Measurements from ENCODE around the gene PIEZO2. TPM values are rescaled to one million over a fixed set of nuclear protein-coding genes. Genes with fewer than 3 reads are reported as not detected.

Gene PIEZO2
- total RNA-seq, 6 donors from 2014 or later = 6.5 to 37.7 (median 7.8) TPM

- H3K36me3 ChIP-seq = no peaks in the 10 kb centered on the region
- ATAC-seq (ENCODE audit: low FRiP score in 2 of 2) = no peak
- no peak for TF ChIP-seq CTCF (IDR thresholded peaks at IDR 0.05)
- TF ChIP-seq POLR2AphosphoS5 (IDR thresholded peaks at IDR 0.05) = no peak
- no peak for TF ChIP-seq POLR2A (IDR thresholded peaks at IDR 0.05)
- no peak for TF ChIP-seq EP300 (IDR thresholded peaks at IDR 0.05)
- no peak overlapping the region for H3K27ac ChIP-seq
- no peak overlapping the region for H3K4me3 ChIP-seq
- H3K9me3 ChIP-seq = no peaks in the 10 kb centered on the region
- H3K27me3 ChIP-seq = no peaks in the 10 kb centered on the region
- H3K4me1 ChIP-seq = no peaks in the 10 kb centered on the region
- WGBS, 2 donors = 54 to 78% methylated on average over 3 of the region's 3 CpGs
- no peak for DNase-seq
Measured at GRCh38 chr18:11118051-11118766, 31.2 kb downstream of the PIEZO2 start.

- Histone ChIP-seq H3K9me3 (no peaks in the 10 kb centered on the region), H3K4me1 (no peaks in the 10 kb centered on the region), H3K27ac (no peak overlapping the region), H3K36me3 (no peaks in the 10 kb centered on the region), H3K27me3 (no peaks in the 10 kb centered on the region), H3K4me3 (no peak overlapping the region)
- WGBS, 2 donors = 83 to 94% methylated on average over 1 of the region's 1 CpG
- ATAC-seq (ENCODE audit: low FRiP score in 2 of 2) = no peak
- TF ChIP-seq POLR2AphosphoS5 (IDR thresholded peaks at IDR 0.05) = no peak
- TF ChIP-seq CTCF (IDR thresholded peaks at IDR 0.05) = no peak
- no peak for TF ChIP-seq EP300 (IDR thresholded peaks at IDR 0.05)
- no peak for TF ChIP-seq POLR2A (IDR thresholded peaks at IDR 0.05)
- DNase-seq = no peak
Measured at GRCh38 chr18:11115276-11115675, 34.1 kb downstream of the PIEZO2 start.

- H3K27me3 ChIP-seq = no peaks in the 10 kb centered on the region
- no peak overlapping the region for H3K27ac ChIP-seq
- no peaks in the 10 kb centered on the region for H3K9me3 ChIP-seq
- H3K36me3 ChIP-seq = no peaks in the 10 kb centered on the region
- no peak overlapping the region for H3K4me3 ChIP-seq
- DNase-seq = no peak
- TF ChIP-seq EP300 (IDR thresholded peaks at IDR 0.05) (no peak), POLR2A (IDR thresholded peaks at IDR 0.05) (no peak), POLR2AphosphoS5 (IDR thresholded peaks at IDR 0.05) (no peak), CTCF (IDR thresholded peaks at IDR 0.05) (no peak)
- no peaks in the 10 kb centered on the region for H3K4me1 ChIP-seq
- no peak for ATAC-seq (ENCODE audit: low FRiP score in 2 of 2)
- 49 to 50% methylated on average over 2 of the region's 2 CpGs for WGBS, 2 donors
Measured at GRCh38 chr18:11114653-11115052, 34.7 kb downstream of the PIEZO2 start.

GRCh38 chr18:11113937-11114336 lies 35.4 kb downstream of the PIEZO2 start:
- H3K36me3 ChIP-seq = no peaks in the 10 kb centered on the region
- H3K4me1 ChIP-seq = no peaks in the 10 kb centered on the region
- no peak overlapping the region for H3K27ac ChIP-seq
- DNase-seq = no peak
- H3K27me3 ChIP-seq = no peaks in the 10 kb centered on the region
- TF ChIP-seq POLR2A (IDR thresholded peaks at IDR 0.05) (no peak), EP300 (IDR thresholded peaks at IDR 0.05) (no peak), CTCF (IDR thresholded peaks at IDR 0.05) (no peak), POLR2AphosphoS5 (IDR thresholded peaks at IDR 0.05) (no peak)
- H3K9me3 ChIP-seq = no peaks in the 10 kb centered on the region
- H3K4me3 ChIP-seq = no peak overlapping the region
- WGBS, 2 donors = 80% methylated on average over 2 of the region's 2 CpGs
- no peak for ATAC-seq (ENCODE audit: low FRiP score in 2 of 2)

- DNase-seq (no peak), ATAC-seq (ENCODE audit: low FRiP score in 2 of 2) (no peak)
- Histone ChIP-seq H3K4me3 (no peak overlapping the region), H3K9me3 (no peaks in the 10 kb centered on the region), H3K27ac (no peak overlapping the region), H3K4me1 (no peaks in the 10 kb centered on the region), H3K27me3 (no peaks in the 10 kb centered on the region), H3K36me3 (no peaks in the 10 kb centered on the region)
- TF ChIP-seq POLR2A (IDR thresholded peaks at IDR 0.05) = no peak
- TF ChIP-seq EP300 (IDR thresholded peaks at IDR 0.05) = no peak
- no peak for TF ChIP-seq CTCF (IDR thresholded peaks at IDR 0.05)
- no peak for TF ChIP-seq POLR2AphosphoS5 (IDR thresholded peaks at IDR 0.05)
- WGBS, 2 donors = 91 to 96% methylated on average over 4 of the region's 4 CpGs
Measured at GRCh38 chr18:11113046-11113548, 36.3 kb downstream of the PIEZO2 start.

Data from upper lobe of left lung (tissue), 6 donors.